ENCODE data around the gene ATE1.
A peak's percentile ranks its signal among the peaks of the same experiment; 100 is the strongest.
"Not testable (repeated sequence)": the region's sequence is repeated elsewhere in the genome, so short reads cannot be mapped to it uniquely, and the experiment has no call there.

ATE1 gene

GRCh38 chr10:121828045-121828444, 99.8 kb downstream of the ATE1 start:
- no peak for FAIRE-seq

- not testable (repeated sequence) for FAIRE-seq
These were observed 101.1 kb downstream of the ATE1 start for GRCh38 chr10:121826773-121827172.

- FAIRE-seq: peak; percentile 41
These were observed 103.8 kb downstream of the ATE1 start for GRCh38 chr10:121823993-121824463.

- no peak for FAIRE-seq
These were observed 105.1 kb downstream of the ATE1 start for GRCh38 chr10:121822724-121823123.

GRCh38 chr10:121822180-121822579, 105.7 kb downstream of the ATE1 start:
- no peak for FAIRE-seq

GRCh38 chr10:121819049-121819448, 108.8 kb downstream of the ATE1 start:
- no peak for FAIRE-seq

GRCh38 chr10:121818599-121818998, 109.2 kb downstream of the ATE1 start:
- no peak for FAIRE-seq

- no peak for FAIRE-seq
These were observed 111.6 kb downstream of the ATE1 start for GRCh38 chr10:121816197-121816596.

- FAIRE-seq: no peak
These were observed 114.0 kb downstream of the ATE1 start for GRCh38 chr10:121813857-121814256.

GRCh38 chr10:121813211-121813815, 114.5 kb downstream of the ATE1 start:
- FAIRE-seq: no peak

- no peak for FAIRE-seq
These were observed 115.8 kb downstream of the ATE1 start for GRCh38 chr10:121812031-121812430.

GRCh38 chr10:121811386-121811785, 116.4 kb downstream of the ATE1 start:
- FAIRE-seq: no peak

GRCh38 chr10:121808835-121809234, 119.0 kb downstream of the ATE1 start:
- no peak for FAIRE-seq

GRCh38 chr10:121804460-121804859, 123.4 kb downstream of the ATE1 start:
- FAIRE-seq: no peak

- no peak for FAIRE-seq
These were observed 124.2 kb downstream of the ATE1 start for GRCh38 chr10:121803611-121804010.

GRCh38 chr10:121800831-121801230, 127.0 kb downstream of the ATE1 start:
- no peak for FAIRE-seq

GRCh38 chr10:121800146-121800545, 127.7 kb downstream of the ATE1 start:
- FAIRE-seq: peak; percentile 21

- FAIRE-seq: no peak
These were observed 130.3 kb downstream of the ATE1 start for GRCh38 chr10:121797490-121797889.

- peak; percentile 43 for FAIRE-seq
These were observed 131.5 kb downstream of the ATE1 start for GRCh38 chr10:121796342-121796741.

GRCh38 chr10:121792198-121792597, 135.6 kb downstream of the ATE1 start:
- FAIRE-seq: no peak

- FAIRE-seq: no peak
These were observed 136.1 kb downstream of the ATE1 start for GRCh38 chr10:121791761-121792160.

GRCh38 chr10:121788717-121789116, 139.1 kb downstream of the ATE1 start:
- FAIRE-seq: no peak

GRCh38 chr10:121788115-121788514, 139.7 kb downstream of the ATE1 start:
- no peak for FAIRE-seq

GRCh38 chr10:121787169-121787568, 140.7 kb downstream of the ATE1 start:
- FAIRE-seq: no peak

- FAIRE-seq: no peak
These were observed 144.0 kb downstream of the ATE1 start for GRCh38 chr10:121783782-121784372.
